ENCODE results near the gene RAI1. TPM values are rescaled to one million over a fixed set of nuclear protein-coding genes. Genes with fewer than 3 reads are reported as not detected.

Gene RAI1
- total and polyA plus RNA-seq, 10 of the 15 experiments (the other 5 are each of a cell fraction or from before 2014, with no cell fraction given) = 0.66 to 37.7 (median 6.0) TPM

GRCh38 chr17:17785407-17785806, 104.1 kb downstream of the RAI1 start:
- Histone ChIP-seq H3K4me2 (ENCODE audit: control insufficient read depth, insufficient read depth) (no peak overlapping the region), H3K9me3 (replicated peaks; ENCODE audit: control insufficient read depth, insufficient read depth, low read length) (no peaks in the 10 kb centered on the region), H3K4me3 (no peak overlapping the region), H3K27me3 (replicated peaks in 1 of 2; ENCODE audit: control insufficient read depth in 2 of 2, insufficient read depth in 2 of 2, low read length in 1 of 2) (no peaks in the 10 kb centered on the region), H2AFZ (ENCODE audit: control insufficient read depth, low read depth, low read length) (no peak overlapping the region), H3K27ac (ENCODE audit: control insufficient read depth, insufficient read depth) (no peak overlapping the region), H3K36me3 (ENCODE audit: control insufficient read depth in 2 of 2, insufficient read depth in 2 of 2, low read length in 1 of 2) (peaks cover 0 to 6% of the 10 kb centered on the region in 2 experiments; a peak in 2 of 4 replicates), H4K20me1 (ENCODE audit: control insufficient read depth, insufficient read depth) (no peaks in the 10 kb centered on the region; the same call in 1 of the 2 replicates), H3K79me2 (ENCODE audit: control insufficient read depth, insufficient read depth, low read length) (no peaks in the 10 kb centered on the region), H3K4me1 (ENCODE audit: control insufficient read depth, insufficient read depth, low read length) (peaks cover 11% of the 10 kb centered on the region), H3K9ac (ENCODE audit: control insufficient read depth, insufficient read depth, low read length) (no peak overlapping the region)
- ChIA-PET SMC1A (ENCODE audit: uncharacterized antibody, unreplicated experiment) (interaction anchor here (1.0 kb wide), 1 partner anchor 73 kb away, joined by 3 read pairs; no protein-coding TSS in a partner anchor), POLR2A (interaction anchor here (0.6 to 1.8 kb wide), 3 partner anchors 26 to 93 kb away, joined by 3 to 4 read pairs (median 3); no protein-coding TSS in a partner anchor), CTCF (interaction anchor here (0.7 to 1.9 kb wide), 3 partner anchors 23 to 133 kb away, joined by 3 to 6 read pairs (median 4); no protein-coding TSS in a partner anchor), RAD21 (ENCODE audit: unreplicated experiment) (no interaction called here)
- no TSS peak for BruUV-seq (replicated peaks)
- no peak for FAIRE-seq
- no peak for DNase-seq (ENCODE audit: low read depth, low spot score)
- no peak for ATAC-seq
- intact Hi-C loops (cut with micrococcal nuclease; ENCODE audit: unreplicated experiment) (no loop called here), in situ Hi-C loops (cut with MboI) (no loop called here)
- 90% methylated on average over 11 of the region's 11 CpGs for WGBS (ENCODE audit: insufficient coverage, insufficient replicate concordance, low lambda C conversion rate, missing lambda C conversion rate)
- TF ChIP-seq NR2F1 (conservative IDR thresholded peaks at IDR 0.05) = no peak
- TF ChIP-seq SP1 (IDR thresholded peaks at IDR 0.05; ENCODE audit: low read depth, low read length) = no peak
- no peak for TF ChIP-seq EZH2 (IDR thresholded peaks at IDR 0.05; ENCODE audit: borderline replicate concordance, control insufficient read depth, low read depth, low read length)
- no peak for TF ChIP-seq ZNF384 (IDR thresholded peaks at IDR 0.05; ENCODE audit: borderline replicate concordance, low read depth, low read length)
- TF ChIP-seq E2F4 (IDR thresholded peaks at IDR 0.05; ENCODE audit: low read depth, low read length) = no peak
- TF ChIP-seq SMAD5 (IDR thresholded peaks at IDR 0.05; ENCODE audit: low read depth) = no peak
- no peak for TF ChIP-seq JUNB (IDR thresholded peaks at IDR 0.05)
- no peak for TF ChIP-seq KLF5 (IDR thresholded peaks at IDR 0.05; ENCODE audit: partially characterized antibody)
- no peak for TF ChIP-seq ZNF622 (IDR thresholded peaks at IDR 0.05)
- no peak for TF ChIP-seq RBBP5 (conservative IDR thresholded peaks at IDR 0.05)
- TF ChIP-seq RUNX3 (IDR thresholded peaks at IDR 0.05; ENCODE audit: low read length) = no peak
- no peak for TF ChIP-seq CUX1 (IDR thresholded peaks at IDR 0.05; ENCODE audit: insufficient replicate concordance, low read depth, low read length)
- no peak for TF ChIP-seq BHLHE40 (IDR thresholded peaks at IDR 0.05; ENCODE audit: borderline replicate concordance in 1 of 2, low read depth in 2 of 2, low read length in 1 of 2)
- TF ChIP-seq SUZ12 (IDR thresholded peaks at IDR 0.05; ENCODE audit: unreplicated experiment) = no peak
